ENCODE data around the gene HLCS.

Gene HLCS

GRCh38 chr21:36879827-36880226, 86.6 kb downstream of the HLCS start:
- DNase-seq: no peak

- DNase-seq: no peak
Observed at GRCh38 chr21:36877741-36878140, 88.7 kb downstream of the HLCS start.

- no peak for DNase-seq
Observed at GRCh38 chr21:36874665-36875064, 91.8 kb downstream of the HLCS start.

- no peak for DNase-seq
Observed at GRCh38 chr21:36873513-36873912, 93.0 kb downstream of the HLCS start.

GRCh38 chr21:36867291-36867905, 99.1 kb downstream of the HLCS start:
- no peak for DNase-seq

GRCh38 chr21:36866419-36866818, 100.0 kb downstream of the HLCS start:
- DNase-seq: no peak

GRCh38 chr21:36864974-36865373, 101.5 kb downstream of the HLCS start:
- DNase-seq: no peak

- DNase-seq: no peak
Observed at GRCh38 chr21:36863260-36863659, 103.2 kb downstream of the HLCS start.

GRCh38 chr21:36861595-36862323, 104.7 kb downstream of the HLCS start:
- no peak for DNase-seq

- DNase-seq: no peak
Observed at GRCh38 chr21:36860736-36861594, 105.5 kb downstream of the HLCS start.

GRCh38 chr21:36859744-36860501, 106.5 kb downstream of the HLCS start:
- DNase-seq: peak in 1 of 5 donors; percentile 57

GRCh38 chr21:36858320-36858957, 108.0 kb downstream of the HLCS start:
- DNase-seq: no peak

- DNase-seq: no peak
Observed at GRCh38 chr21:36856643-36857042, 109.8 kb downstream of the HLCS start.

- peak in 1 of 5 donors; percentile 14 for DNase-seq
Observed at GRCh38 chr21:36854391-36854790, 112.1 kb downstream of the HLCS start.

GRCh38 chr21:36852864-36853263, 113.6 kb downstream of the HLCS start:
- no peak for DNase-seq

- DNase-seq: no peak
Observed at GRCh38 chr21:36852293-36852692, 114.2 kb downstream of the HLCS start.

GRCh38 chr21:36851121-36851520, 115.3 kb downstream of the HLCS start:
- no peak for DNase-seq

GRCh38 chr21:36850372-36850771, 116.1 kb downstream of the HLCS start:
- DNase-seq: no peak

GRCh38 chr21:36849461-36850105, 116.9 kb downstream of the HLCS start:
- DNase-seq: no peak

GRCh38 chr21:36848730-36849274, 117.7 kb downstream of the HLCS start:
- no peak for DNase-seq

GRCh38 chr21:36847189-36847588, 119.3 kb downstream of the HLCS start:
- DNase-seq: no peak
